ENCODE data around the gene BCLAF1. TPM values are rescaled to one million over a fixed set of nuclear protein-coding genes. Genes with fewer than 3 reads are reported as not detected.

The BCLAF1 gene
- polyA plus RNA-seq, 1 donor, result 121 TPM

DNA sequence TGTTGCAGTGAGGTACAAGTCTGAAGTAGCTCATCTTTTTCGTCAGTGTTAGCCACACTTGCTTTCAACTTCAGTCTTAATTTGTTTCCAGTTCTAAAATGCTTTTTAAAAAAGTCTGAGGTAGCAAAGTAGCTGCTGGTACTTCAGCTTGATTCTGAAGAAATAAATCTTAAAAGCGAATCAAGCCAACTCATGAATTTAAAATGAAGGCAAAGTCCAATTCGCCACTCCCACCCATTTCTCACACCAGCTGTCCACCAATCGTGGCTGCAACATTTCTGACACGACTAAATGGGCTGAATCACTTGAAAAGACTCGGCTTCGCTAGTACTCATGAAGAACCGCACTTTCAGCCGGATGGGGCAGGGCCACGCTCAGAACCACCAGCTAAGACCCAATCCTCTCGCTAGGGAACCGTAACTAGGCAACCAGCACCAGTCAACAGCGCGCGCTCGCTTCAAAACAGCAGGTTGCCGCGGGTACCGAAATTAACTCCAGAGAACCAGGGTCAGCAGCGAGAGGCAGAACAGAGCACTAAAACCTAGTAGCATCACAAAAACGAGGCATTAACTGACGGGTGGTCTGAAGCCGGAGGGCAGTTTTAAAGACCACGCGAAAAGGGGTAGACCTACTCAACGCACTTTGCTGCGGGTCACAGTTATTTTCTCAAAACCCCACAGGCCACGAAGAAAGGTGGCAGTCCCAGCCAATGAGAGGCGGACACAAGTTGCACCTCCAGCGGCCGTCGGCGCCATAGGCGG lies 900 bp downstream of the BCLAF1 start:
- Histone ChIP-seq H3K27me3 (ENCODE audit: control insufficient read depth, insufficient read depth, low read length) (no peaks in the 10 kb centered on the region), H3K4me1 (ENCODE audit: control insufficient read depth, insufficient read depth, low read length) (peaks cover 9% of the 10 kb centered on the region), H3K4me3 (ENCODE audit: low read length) (peak overlapping the region; percentile 91), H3K27ac (ENCODE audit: low read length) (peak overlapping the region; percentile 99), H3K9me3 (ENCODE audit: control insufficient read depth, low read depth, low read length) (no peaks in the 10 kb centered on the region), H3K36me3 (ENCODE audit: control insufficient read depth, insufficient read depth, low read length) (no peaks in the 10 kb centered on the region)
- peak; percentile 80 to 87 for DNase-seq
- 0% methylated on average over 2 of the region's 34 CpGs for WGBS (ENCODE audit: insufficient coverage, low lambda C conversion rate)

DNA sequence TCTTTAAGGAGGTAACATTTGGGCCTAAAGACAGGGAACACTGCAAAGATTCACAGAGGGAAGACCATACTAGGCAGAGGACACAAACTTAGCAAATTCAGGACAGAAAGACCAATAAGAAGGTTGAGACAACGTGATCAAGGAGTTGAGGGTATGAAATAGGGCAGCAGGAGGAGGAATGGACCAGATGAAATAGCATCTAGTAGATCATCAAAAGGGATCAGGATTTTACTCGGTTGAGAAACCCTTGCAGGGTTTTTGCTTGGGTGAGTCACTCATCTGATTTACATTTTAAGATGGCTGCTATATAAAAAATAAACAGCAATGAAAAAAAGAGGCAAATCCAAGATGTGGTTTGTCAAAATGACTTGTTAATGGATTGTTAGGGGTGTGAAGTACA lies 4.7 kb downstream of the BCLAF1 start:
- H3K27ac ChIP-seq (ENCODE audit: low read length), result no peak overlapping the region

DNA sequence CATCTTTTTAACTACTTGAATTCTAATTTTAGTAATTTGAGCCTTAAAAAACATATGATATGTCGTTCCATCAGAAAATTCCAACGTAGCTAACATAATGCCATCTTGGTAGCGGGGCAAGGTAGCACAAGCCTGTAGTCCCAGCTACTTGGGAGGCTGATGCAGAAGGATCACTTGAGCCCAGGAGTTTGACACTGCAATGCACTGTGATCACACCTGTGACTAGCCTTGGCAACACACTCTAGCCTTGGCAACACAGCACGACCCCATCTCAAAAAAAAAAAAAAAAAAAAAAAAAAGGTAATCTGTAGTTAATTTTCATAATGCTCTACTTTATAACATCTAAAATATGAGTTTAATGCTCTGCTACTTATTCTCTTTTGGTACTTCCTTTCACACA lies 6.7 kb downstream of the BCLAF1 start:
- WGBS (ENCODE audit: insufficient coverage, low lambda C conversion rate), result 100% methylated on average over 2 of the region's 4 CpGs

More for the DNA sequence above, 4.7 kb downstream of the BCLAF1 start:
- no peak for DNase-seq
- Histone ChIP-seq H3K4me1 (ENCODE audit: control insufficient read depth, insufficient read depth, low read length) (no peaks in the 10 kb centered on the region), H3K9me3 (ENCODE audit: control insufficient read depth, low read depth, low read length) (no peaks in the 10 kb centered on the region), H3K36me3 (ENCODE audit: control insufficient read depth, insufficient read depth, low read length) (peaks cover 15% of the 10 kb centered on the region), H3K4me3 (ENCODE audit: low read length) (no peak overlapping the region), H3K27me3 (ENCODE audit: control insufficient read depth, insufficient read depth, low read length) (no peaks in the 10 kb centered on the region)
- 24% methylated on average over 2 of the region's 2 CpGs for whole genome bisulfite sequencing (ENCODE audit: insufficient coverage, low lambda C conversion rate)

DNA sequence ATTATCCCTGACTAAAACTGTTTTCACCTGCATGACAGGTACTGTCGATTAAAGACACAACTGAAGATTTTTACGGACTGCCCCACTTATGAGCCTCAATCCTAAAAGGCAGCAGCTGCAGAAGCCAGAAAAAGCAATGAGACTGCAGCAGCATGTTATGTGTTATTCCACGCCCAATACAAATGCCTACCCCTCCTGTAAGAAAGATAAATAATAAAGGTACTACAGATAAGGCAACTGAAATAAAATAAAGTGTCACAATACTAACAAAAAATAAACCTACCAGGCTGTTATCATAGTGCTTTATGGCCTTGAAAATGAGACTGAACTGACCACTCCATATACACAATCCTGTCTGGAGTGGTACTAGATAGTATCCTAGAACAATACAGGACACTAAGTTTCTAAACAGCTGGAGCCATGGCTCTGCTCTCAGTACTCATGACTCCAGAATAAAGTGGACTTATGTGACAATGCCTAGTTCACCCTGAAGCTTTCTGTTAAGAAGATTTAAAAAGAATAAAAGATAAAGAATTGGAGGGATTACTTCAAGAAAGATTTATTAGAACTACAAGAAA lies 9.5 kb downstream of the BCLAF1 start:
- no peaks in the 10 kb centered on the region for H3K4me1 ChIP-seq (ENCODE audit: control insufficient read depth, insufficient read depth, low read length)
- H3K27me3 ChIP-seq (ENCODE audit: control insufficient read depth, insufficient read depth, low read length), result no peaks in the 10 kb centered on the region
- WGBS (ENCODE audit: insufficient coverage, low lambda C conversion rate), result 80% methylated on average over 1 of the region's 3 CpGs
- H3K9me3 ChIP-seq (ENCODE audit: control insufficient read depth, low read depth, low read length), result no peaks in the 10 kb centered on the region
- peaks cover 34% of the 10 kb centered on the region for H3K36me3 ChIP-seq (ENCODE audit: control insufficient read depth, insufficient read depth, low read length)
- no peak overlapping the region for H3K4me3 ChIP-seq (ENCODE audit: low read length)
- DNase-seq, result no peak
- no peak overlapping the region for H3K27ac ChIP-seq (ENCODE audit: low read length)

More for the DNA sequence above, 6.7 kb downstream of the BCLAF1 start:
- H3K27ac ChIP-seq (ENCODE audit: low read length), result no peak overlapping the region
- H3K4me3 ChIP-seq (ENCODE audit: low read length), result no peak overlapping the region
- no peaks in the 10 kb centered on the region for H3K4me1 ChIP-seq (ENCODE audit: control insufficient read depth, insufficient read depth, low read length)
- peaks cover 23% of the 10 kb centered on the region for H3K36me3 ChIP-seq (ENCODE audit: control insufficient read depth, insufficient read depth, low read length)
- DNase-seq, result no peak
- no peaks in the 10 kb centered on the region for H3K27me3 ChIP-seq (ENCODE audit: control insufficient read depth, insufficient read depth, low read length)
- H3K9me3 ChIP-seq (ENCODE audit: control insufficient read depth, low read depth, low read length), result no peaks in the 10 kb centered on the region

DNA sequence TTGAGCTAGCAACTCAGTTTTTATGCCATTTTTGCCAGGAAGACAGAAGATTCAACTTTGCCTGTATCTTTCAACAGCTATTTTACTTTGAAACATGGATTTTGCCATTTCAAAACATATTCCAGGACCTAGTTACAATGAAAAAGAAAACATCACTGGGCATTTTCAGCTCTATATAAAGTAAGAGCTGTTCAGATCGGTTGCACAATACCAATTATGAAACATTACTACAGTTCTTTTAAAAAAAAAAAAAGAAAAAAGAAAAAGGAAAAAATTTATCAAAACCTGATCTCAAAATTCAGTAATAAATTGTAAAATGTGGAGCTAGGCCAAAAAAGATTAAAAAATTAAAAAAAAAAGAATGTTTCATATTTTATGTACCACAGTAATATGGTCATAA lies 15.6 kb downstream of the BCLAF1 start:
- no peak for DNase-seq
- Histone ChIP-seq H3K4me1 (ENCODE audit: control insufficient read depth, insufficient read depth, low read length) (no peaks in the 10 kb centered on the region), H3K9me3 (ENCODE audit: control insufficient read depth, low read depth, low read length) (no peaks in the 10 kb centered on the region), H3K4me3 (ENCODE audit: low read length) (no peak overlapping the region), H3K27me3 (ENCODE audit: control insufficient read depth, insufficient read depth, low read length) (no peaks in the 10 kb centered on the region), H3K36me3 (ENCODE audit: control insufficient read depth, insufficient read depth, low read length) (peaks cover 52% of the 10 kb centered on the region), H3K27ac (ENCODE audit: low read length) (no peak overlapping the region)
- 100% methylated on average over 1 of the region's 1 CpG for WGBS (ENCODE audit: insufficient coverage, low lambda C conversion rate)

DNA sequence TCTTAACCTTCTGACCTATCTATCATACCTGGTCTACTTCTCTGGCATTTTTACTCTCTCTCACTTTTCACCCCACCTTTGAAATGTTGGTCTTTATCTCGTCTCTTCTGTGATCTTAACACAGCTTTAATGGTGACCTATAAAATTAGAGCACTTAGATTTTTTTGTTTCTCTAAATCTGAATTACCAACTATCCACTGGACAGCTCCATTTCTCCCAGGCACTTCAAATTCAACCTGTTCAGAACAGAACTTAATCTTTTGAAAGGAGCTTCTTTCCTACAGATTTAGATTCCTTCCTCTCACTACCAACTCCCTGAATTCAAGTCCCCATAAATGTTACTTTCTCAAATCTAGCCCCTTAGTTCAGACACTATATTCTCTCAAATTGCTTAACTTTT lies 24.5 kb downstream of the BCLAF1 start:
- Histone ChIP-seq H3K36me3 (ENCODE audit: control insufficient read depth, insufficient read depth, low read length) (peaks cover 61% of the 10 kb centered on the region), H3K4me1 (ENCODE audit: control insufficient read depth, insufficient read depth, low read length) (no peaks in the 10 kb centered on the region), H3K9me3 (ENCODE audit: control insufficient read depth, low read depth, low read length) (no peaks in the 10 kb centered on the region), H3K27ac (ENCODE audit: low read length) (no peak overlapping the region), H3K27me3 (ENCODE audit: control insufficient read depth, insufficient read depth, low read length) (no peaks in the 10 kb centered on the region), H3K4me3 (ENCODE audit: low read length) (no peak overlapping the region)
- WGBS (ENCODE audit: insufficient coverage, low lambda C conversion rate), result 78% methylated on average over 1 of the region's 1 CpG
- no peak for DNase-seq

DNA sequence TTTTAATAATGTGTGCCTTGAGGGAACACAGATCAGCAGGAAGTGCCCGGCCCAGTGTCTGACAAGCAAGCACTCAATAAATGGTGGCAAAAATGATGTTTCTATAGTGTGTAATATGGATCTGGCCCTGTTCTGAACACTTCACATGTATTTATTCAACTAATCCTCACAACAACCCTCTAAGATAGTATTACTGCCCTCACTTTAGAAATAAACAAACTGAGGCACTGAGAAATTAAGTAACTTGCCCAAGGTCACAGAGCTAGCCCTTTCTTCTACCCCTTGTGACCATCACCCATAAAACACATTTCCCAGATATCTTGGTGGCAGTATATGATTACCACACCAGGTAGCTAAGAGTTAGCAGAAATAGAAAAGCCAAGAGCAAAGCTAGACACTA lies 26.7 kb downstream of the BCLAF1 start:
- Histone ChIP-seq H3K27ac (ENCODE audit: low read length) (no peak overlapping the region), H3K27me3 (ENCODE audit: control insufficient read depth, insufficient read depth, low read length) (no peaks in the 10 kb centered on the region), H3K36me3 (ENCODE audit: control insufficient read depth, insufficient read depth, low read length) (peaks cover 56% of the 10 kb centered on the region), H3K4me1 (ENCODE audit: control insufficient read depth, insufficient read depth, low read length) (no peaks in the 10 kb centered on the region), H3K4me3 (ENCODE audit: low read length) (no peak overlapping the region), H3K9me3 (ENCODE audit: control insufficient read depth, low read depth, low read length) (no peaks in the 10 kb centered on the region)
- WGBS (ENCODE audit: insufficient coverage, low lambda C conversion rate), result no CpG with 5 or more reads among the region's 1 CpG
- no peak for DNase-seq

DNA sequence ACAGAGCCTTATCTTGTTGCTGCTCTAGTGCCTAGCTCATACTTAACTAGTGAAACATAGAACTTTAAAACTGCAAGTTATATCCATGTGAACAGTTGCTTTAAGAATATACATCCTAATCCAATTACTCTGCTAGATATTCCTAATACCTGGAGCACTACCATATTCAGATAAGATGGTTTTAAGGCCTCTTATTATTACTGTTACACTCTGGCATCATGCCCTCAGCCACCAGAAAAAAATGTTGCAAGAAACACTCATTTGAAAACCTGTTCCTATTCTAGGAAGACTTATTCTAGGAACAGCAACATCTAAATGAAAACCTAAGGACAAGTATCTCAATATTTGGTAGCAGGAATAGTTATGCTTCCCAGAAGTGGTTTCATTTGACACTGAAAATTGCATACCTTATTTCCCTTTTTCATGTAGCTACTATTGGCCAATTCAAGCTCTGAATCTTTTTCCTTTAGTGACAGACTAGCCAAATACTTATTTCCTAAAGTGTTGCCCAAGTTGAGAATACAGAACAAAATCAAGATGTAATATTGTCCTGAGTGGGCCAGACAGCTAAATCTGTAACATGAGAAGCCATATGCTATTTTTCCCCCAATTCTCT lies 34.7 kb downstream of the BCLAF1 start:
- no peak for DNase-seq
- Histone ChIP-seq H3K27me3 (ENCODE audit: control insufficient read depth, insufficient read depth, low read length) (no peaks in the 10 kb centered on the region), H3K36me3 (ENCODE audit: control insufficient read depth, insufficient read depth, low read length) (peaks cover 17% of the 10 kb centered on the region), H3K27ac (ENCODE audit: low read length) (no peak overlapping the region), H3K4me1 (ENCODE audit: control insufficient read depth, insufficient read depth, low read length) (peaks cover 2% of the 10 kb centered on the region), H3K4me3 (ENCODE audit: low read length) (no peak overlapping the region), H3K9me3 (ENCODE audit: control insufficient read depth, low read depth, low read length) (no peaks in the 10 kb centered on the region)

DNA sequence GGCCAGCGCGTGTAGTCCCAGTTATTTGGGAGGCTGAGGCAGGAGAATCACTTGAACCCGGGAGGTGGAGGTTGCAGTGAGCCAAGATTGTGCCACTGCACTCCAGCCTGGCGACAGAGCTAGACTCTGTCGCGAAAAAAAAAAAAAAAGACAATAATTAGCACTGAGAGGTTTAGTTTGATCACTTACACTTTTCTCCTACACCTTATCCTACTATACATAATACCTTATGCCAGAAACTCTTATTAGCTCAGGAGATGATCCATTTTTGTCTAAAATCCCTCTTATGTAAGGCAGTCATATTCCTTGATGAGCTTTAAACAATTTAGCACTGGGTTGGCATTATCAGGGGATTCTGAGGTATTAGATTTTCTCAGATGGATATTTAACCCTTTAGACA lies 35.9 kb downstream of the BCLAF1 start:
- no peaks in the 10 kb centered on the region for H3K27me3 ChIP-seq (ENCODE audit: control insufficient read depth, insufficient read depth, low read length)
- DNase-seq, result no peak
- no peak overlapping the region for H3K4me3 ChIP-seq (ENCODE audit: low read length)
- no CpG with 5 or more reads among the region's 6 CpGs for WGBS (ENCODE audit: insufficient coverage, low lambda C conversion rate)
- peaks cover 11% of the 10 kb centered on the region for H3K36me3 ChIP-seq (ENCODE audit: control insufficient read depth, insufficient read depth, low read length)
- H3K9me3 ChIP-seq (ENCODE audit: control insufficient read depth, low read depth, low read length), result no peaks in the 10 kb centered on the region
- H3K27ac ChIP-seq (ENCODE audit: low read length), result no peak overlapping the region
- peaks cover 2% of the 10 kb centered on the region for H3K4me1 ChIP-seq (ENCODE audit: control insufficient read depth, insufficient read depth, low read length)

DNA sequence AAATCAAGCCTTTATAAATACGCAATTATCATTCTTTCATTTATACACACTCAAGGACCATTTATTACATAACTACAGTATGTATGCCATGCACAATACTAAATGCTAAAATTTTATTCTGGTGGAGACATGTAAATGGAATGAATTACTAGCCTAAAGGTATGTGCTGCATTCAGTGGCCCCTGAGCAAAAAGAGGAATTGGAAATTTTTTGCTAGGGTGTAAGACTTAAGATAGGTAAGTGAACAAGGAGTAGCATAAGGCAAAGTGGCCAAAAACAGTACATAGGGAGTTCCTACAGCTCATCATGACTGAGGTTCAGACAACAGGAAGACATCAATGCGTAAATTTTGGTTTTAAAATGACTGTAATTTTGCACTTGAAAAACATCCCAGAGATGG lies 37.2 kb downstream of the BCLAF1 start:
- Histone ChIP-seq H3K4me1 (ENCODE audit: control insufficient read depth, insufficient read depth, low read length) (peaks cover 2% of the 10 kb centered on the region), H3K36me3 (ENCODE audit: control insufficient read depth, insufficient read depth, low read length) (peaks cover 3% of the 10 kb centered on the region), H3K27me3 (ENCODE audit: control insufficient read depth, insufficient read depth, low read length) (no peaks in the 10 kb centered on the region), H3K9me3 (ENCODE audit: control insufficient read depth, low read depth, low read length) (no peaks in the 10 kb centered on the region), H3K4me3 (ENCODE audit: low read length) (no peak overlapping the region), H3K27ac (ENCODE audit: low read length) (no peak overlapping the region)
- no peak for DNase-seq
- 92% methylated on average over 2 of the region's 2 CpGs for WGBS (ENCODE audit: insufficient coverage, low lambda C conversion rate)

Data from large intestine (tissue), 3 donors.